Endothelial cell of hepatic sinusoid (primary cell): ENCODE results near the gene CTCFL.
"Not testable (repeated sequence)": the region's sequence is repeated elsewhere in the genome, so short reads cannot be mapped to it uniquely, and the experiment has no call there.

Source experiments
- in situ Hi-C: cut with HindIII; loops from 2 replicates; pipeline ENCODE4 v1.10.0; 2017; ENCODE audit warnings: low sequenced_read_pairs

Gene CTCFL

GRCh38 chr20:57511709-57512108 is 13.2 kb downstream of the CTCFL start:
- in situ Hi-C loops: not testable (repeated sequence)

GRCh38 chr20:57509665-57510237 is 15.2 kb downstream of the CTCFL start:
- in situ Hi-C loops: no loop called here

DNA sequence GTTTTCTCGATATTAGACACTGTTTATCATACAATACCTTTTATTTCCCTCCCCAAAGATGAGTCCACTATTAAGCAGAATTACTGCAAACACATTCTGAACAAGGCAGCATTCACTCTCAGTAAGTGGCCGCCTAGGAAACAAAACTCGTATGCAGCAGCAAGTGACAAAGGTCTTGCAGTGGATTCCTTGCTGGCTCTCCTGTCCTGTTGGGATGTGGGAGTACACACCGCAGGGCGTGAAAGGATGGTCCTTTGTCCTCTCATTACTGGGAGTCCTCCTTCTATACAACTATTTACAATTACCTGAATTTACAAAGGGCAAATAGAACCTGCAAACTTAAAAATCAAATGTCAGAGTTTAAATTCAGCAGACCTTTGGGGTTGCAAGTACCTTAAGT is 16.1 kb downstream of the CTCFL start:
- in situ Hi-C loops: no loop called here

GRCh38 chr20:57508381-57508780 is 16.6 kb downstream of the CTCFL start:
- in situ Hi-C loops: no loop called here

DNA sequence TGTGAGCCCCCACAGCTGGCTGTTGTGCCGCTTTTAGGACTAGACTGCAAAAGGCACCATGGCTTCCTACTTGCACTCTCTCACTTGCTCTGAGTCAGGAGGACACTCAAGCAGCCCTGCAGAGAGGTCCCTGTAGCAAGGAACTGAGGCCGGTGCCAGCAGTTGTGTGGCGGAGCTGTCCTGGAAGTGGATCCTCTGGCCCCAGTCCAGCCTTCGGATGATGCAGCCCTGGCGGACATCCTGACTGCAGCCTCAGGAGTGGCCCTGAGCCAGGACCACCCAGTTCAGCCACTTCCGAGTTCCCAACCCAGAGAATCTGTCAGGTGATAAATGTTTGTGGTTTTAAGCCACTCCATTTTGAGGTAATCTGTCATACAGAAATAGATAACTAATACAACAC is 17.5 kb downstream of the CTCFL start:
- in situ Hi-C loops: no loop called here

GRCh38 chr20:57505979-57506378 is 19.0 kb downstream of the CTCFL start:
- in situ Hi-C loops: no loop called here

DNA sequence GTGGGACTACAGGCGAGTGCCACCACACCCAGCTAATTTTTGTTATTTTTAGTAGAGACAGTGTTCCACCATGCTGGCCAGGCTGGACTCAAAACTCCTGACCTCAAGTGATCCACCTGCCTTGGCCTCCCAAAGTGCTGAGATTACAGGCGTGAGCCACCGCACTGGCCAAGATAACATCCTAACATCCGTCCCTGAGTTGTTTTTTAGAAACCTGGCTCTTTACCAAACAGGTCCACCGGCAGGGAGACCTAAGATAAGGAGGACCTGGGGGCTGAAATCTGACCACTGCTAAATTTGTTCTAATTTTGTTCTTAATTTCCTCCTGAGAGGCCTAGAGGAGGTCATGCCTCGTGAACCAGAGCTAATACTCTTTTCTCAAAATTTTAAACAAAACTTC is 20.5 kb downstream of the CTCFL start:
- in situ Hi-C loops: no loop called here

DNA sequence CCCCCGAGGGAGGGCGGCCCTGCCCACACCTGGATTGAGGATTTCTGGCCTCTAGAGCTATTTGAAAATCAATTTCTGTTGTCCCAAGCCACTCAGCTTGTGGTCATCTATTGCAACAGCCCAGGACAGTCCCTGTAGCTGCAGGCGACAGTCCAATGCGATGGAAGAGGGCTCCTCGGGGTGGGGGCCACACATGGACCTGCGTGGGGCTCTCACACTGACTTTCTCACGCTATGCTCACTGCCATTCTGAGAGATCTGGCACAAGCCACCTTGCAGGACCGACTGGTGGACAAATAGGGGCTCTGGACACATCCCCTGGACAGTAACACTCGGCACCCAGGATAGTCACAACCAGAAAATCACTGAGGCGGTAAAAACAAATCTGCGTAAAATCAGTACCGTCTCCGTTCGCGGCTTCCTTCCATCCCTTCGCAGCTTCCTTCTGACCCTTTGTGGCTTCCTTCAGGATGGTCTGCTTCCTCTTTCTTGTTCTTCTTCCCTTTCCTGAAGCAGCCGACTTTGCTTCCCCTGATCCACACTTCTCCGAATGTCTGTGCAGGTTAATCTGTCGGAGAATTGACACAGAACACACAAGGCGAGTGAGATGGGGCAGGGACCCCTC is 21.8 kb downstream of the CTCFL start:
- in situ Hi-C loops: no loop called here

GRCh38 chr20:57502336-57502700 is 22.6 kb downstream of the CTCFL start:
- in situ Hi-C loops: no loop called here

DNA sequence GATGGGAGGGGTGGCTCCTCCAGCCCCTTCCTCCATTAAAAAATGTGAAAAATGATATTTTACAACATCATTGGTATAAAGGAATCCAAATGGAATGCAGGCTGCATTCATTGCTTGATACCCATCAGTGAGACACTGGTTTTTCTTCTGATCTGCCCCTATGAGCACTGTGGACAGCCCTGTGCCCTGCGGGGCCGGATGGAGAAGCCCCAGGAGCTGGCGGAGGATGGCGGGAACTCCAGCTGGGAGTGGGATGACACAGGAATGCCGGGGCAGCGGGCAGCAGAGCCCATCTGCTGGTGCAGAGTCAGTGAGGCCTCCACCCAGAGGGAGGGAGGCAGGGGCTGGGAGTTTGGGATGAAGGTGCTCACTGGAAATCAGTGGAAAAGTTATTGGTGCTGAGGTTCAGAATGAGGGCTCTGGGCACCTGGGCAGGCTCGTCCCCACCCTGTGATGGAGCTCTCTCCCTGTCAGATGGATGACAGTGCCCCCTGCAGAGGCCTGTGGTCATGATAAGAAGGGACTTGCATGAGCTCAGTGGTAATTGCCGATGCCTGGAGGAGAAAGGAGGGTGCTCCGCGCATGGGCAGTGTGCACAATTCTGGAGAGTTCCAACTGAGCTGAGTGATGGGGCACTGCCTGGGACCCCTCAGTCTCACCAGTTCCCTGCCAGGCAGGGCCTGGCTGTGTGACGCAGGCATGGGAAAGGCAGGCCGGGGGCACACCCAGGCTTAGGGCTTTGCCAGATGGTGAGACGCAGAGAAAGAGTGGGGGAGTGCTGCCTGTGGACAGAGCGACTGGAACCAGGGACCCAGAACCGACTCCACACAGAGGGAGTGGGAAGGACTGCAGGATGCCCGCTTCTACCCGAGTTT is 23.2 kb downstream of the CTCFL start:
- in situ Hi-C loops: no loop called here

DNA sequence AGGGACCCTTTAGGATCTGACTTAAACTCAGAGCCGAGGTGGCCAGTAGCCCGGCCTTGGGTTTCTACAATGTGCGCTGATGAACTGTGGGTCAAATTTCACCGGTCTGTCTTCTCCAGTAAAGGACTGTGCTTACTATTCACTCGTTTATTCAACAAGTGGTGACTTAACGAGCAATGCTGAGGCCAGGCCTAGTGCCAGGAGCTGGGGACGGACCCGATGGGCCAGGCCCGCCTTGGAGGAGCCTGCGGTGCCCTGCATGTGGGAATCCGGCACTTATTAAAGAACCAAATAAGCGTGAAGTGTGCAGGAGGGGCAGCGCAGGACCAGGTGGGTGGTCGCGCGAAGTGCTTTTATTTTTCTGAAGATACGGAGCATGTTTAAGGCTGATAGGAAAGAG is 24.0 kb downstream of the CTCFL start:
- in situ Hi-C loops: no loop called here

DNA sequence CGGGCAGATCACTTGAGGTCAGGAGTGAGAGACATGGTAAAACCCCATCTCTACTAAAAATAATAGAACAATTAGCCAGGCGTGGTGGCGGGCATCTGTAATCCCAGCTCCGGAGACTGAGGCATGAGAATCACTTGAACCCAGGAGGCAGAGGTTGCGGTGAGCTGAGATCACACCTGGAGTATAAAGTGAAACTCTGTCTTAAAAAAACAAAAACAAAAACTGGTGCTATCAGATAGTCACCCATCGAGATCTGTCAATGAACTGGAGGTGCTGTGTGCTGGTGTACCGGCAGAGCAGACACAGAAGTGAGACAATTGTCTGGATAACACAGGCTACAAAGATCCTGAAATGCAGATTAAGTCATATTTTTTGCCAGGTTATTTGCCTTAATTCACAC is 24.7 kb downstream of the CTCFL start:
- in situ Hi-C loops: no loop called here

DNA sequence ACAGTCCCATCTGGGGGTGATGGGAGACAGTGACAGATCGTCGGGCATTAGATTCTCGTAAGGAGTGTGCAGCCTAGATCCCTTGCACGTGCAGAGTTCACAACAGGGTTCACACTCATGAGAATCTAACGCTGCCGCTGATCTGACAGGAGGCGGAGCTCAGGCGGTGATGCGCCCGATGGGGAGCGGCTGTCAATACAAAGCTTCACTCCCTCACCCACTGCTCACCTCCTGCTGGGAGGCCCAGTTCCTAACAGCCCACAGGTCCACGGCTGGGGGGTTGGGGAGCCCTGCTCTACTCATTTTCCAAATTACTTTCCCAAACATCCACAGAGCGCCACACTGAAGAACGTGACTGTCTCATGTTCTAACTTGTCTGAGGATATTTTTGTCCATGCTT is 25.3 kb downstream of the CTCFL start:
- in situ Hi-C loops: no loop called here

DNA sequence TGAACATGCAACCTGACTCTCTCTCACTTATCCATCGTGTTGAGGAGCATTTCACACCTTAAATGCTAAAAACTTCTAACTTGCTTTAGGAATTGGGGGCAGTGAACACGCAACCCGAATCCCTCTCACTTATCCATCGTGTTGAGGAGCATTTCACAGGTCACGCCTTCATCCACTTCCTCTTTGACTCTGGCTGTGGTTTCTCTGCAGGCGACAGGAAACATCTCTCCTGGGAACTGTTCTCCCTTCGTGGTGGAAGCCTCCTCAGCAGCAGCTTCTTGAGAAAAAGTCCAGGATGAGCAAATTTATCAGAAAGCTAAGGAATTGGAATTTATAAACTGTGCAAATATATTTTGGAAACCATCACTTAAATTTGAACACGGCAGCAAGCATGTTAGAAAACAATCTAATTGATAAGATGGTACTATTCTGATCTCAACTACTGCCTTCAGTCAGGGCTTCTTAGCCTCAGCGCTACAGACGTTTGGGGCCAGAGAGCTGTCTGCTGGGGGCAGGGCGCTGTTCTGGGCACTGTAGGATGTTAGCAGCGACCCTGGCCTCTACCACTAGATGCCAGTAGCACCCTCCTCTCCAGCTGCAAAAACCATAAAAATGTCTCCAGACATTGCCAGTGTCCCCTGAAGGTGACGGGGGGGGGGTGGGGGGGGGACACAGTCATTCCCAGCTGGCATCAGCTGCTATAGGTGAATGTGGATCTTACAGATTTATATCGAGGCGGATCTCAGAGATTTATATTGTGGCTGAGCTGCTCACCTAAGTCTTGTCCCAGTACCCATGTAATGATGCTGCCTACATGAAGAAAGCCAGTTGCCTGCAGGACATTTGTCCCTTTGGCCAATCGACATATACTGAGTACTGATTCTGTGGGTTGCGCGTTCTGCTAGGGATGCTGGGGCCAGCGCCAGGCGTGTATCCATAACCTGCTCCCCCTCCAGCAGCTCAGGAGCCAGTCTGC is 26.2 kb downstream of the CTCFL start:
- in situ Hi-C loops: no loop called here

GRCh38 chr20:57496592-57496991 is 28.3 kb downstream of the CTCFL start:
- in situ Hi-C loops: no loop called here

DNA sequence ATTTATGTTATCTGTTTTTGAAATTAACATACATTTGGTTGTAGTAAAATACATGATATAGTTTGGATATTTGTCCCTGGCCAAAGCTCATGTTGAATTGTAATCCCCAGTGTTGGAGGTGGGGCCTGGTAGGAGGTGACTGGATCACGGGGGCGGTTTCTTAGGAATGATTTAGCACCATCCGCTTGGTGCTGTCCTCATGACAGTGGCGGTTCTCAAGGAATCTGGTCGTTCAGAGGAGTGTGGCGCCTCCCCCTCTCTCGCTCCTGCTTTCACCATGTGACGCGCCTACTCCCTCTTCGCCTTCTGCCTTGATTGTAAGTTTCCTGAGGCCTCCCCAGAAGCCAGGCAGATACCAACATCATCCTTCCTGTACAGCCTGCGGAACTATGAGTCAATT is 29.0 kb downstream of the CTCFL start:
- in situ Hi-C loops: no loop called here

DNA sequence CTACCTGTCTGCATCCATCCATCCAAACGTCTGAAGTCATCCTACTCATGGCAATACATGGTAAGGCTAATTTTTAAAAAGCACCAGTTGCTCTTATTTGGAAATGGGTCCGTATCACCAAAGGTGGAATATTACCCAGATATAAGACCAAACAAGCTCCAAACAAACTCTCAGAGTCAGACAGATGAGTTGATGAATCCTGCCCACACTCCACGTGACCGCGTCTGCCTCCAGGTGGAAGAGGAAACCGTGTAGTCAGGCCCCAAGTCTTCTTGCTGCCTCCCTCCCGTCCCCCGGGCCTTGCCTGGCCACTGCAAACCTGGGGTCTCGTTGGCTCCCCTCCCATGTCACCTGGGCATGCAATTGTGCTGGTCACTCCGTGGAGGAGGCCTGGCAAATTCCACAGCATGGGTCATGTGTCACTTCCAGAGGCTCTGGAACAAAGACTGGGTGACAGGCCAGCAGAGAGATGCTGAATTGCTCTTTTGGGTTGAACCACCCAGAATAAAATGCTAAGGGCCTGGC is 31.8 kb downstream of the CTCFL start:
- in situ Hi-C loops: loop anchor here (5.0 kb wide), 1 partner anchor 121 kb away; no protein-coding TSS in a partner anchor

DNA sequence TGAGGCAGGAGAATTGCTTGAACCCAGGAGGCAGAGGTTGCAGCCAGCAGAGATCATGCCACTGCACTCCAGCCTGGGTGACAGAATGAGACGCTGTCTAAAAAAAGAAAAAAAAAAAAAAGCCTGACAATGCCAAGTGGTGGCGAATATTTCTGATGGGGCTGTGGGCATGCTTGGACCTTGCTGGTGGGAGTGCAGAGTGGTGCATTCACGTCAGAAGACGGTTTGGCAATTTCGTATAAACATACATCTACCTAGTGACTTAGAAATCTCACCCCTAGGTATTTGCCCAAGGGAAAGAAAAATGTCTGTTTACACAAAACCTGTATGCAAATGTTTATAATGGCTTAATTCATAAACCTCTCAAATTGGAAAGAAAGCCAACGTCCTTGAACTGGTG is 33.6 kb downstream of the CTCFL start:
- in situ Hi-C loops: loop anchor here (5.0 kb wide), 1 partner anchor 119 kb away; no protein-coding TSS in a partner anchor

- in situ Hi-C loops: not testable (repeated sequence)
Observed at GRCh38 chr20:57488277-57488676, 36.7 kb downstream of the CTCFL start.

- in situ Hi-C loops: no loop called here
Observed at GRCh38 chr20:57485770-57486169, 39.2 kb downstream of the CTCFL start.

GRCh38 chr20:57484772-57485171 is 40.2 kb downstream of the CTCFL start:
- in situ Hi-C loops: no loop called here
